Fibroblast of pulmonary artery (primary cell): ENCODE data around the gene ZDHHC7.

Experiments
- DNase-seq: peaks from one replicate; pipeline ENCODE4 v3.0.0-alpha.2; 2010; ENCODE audit warnings: low read depth
- H3K4me3 ChIP-seq: replicated peaks from 2 replicates; pipeline ENCODE4 v1.5.1; 2011; ENCODE audit warnings: low read depth, mild to moderate bottlenecking, control low read depth, low read length, moderate library complexity
- CTCF ChIP-seq: IDR thresholded peaks from 2 replicates; pipeline ENCODE4 v1.5.1; 2011; ENCODE audit warnings: mild to moderate bottlenecking, control low read depth, low read length, inconsistent platforms; ENCODE audit errors: missing control alignments

The ZDHHC7 gene

DNA sequence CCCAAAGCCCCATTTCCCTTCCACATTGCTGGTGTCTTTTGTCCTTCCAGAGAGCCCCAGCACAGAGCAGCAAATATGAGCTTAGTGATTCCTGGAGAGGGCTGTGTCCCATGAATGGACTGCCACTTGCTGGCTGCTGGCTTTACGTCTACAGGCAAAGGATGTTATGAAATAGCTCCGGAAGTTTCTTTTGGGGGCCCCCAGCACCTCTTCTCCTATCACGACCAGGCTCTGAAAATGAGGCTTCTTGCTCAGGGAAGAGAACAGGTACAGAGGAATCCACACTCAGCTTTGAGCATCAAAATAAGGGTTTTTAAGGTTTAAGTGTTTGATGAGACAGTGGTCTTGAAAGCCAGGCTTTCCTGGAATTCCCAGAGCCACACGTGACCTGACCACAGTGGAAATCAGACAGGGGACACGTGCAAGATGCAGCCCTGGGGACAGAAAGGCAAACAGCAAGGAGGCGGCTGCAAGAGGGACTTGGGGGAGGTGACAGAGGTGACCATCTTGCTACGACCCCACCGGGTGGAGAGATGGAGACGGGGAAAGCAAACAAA is 58.1 kb downstream of the ZDHHC7 start:
- no peak for TF ChIP-seq CTCF
- H3K4me3 ChIP-seq: no peak overlapping the region
- no peak for DNase-seq

DNA sequence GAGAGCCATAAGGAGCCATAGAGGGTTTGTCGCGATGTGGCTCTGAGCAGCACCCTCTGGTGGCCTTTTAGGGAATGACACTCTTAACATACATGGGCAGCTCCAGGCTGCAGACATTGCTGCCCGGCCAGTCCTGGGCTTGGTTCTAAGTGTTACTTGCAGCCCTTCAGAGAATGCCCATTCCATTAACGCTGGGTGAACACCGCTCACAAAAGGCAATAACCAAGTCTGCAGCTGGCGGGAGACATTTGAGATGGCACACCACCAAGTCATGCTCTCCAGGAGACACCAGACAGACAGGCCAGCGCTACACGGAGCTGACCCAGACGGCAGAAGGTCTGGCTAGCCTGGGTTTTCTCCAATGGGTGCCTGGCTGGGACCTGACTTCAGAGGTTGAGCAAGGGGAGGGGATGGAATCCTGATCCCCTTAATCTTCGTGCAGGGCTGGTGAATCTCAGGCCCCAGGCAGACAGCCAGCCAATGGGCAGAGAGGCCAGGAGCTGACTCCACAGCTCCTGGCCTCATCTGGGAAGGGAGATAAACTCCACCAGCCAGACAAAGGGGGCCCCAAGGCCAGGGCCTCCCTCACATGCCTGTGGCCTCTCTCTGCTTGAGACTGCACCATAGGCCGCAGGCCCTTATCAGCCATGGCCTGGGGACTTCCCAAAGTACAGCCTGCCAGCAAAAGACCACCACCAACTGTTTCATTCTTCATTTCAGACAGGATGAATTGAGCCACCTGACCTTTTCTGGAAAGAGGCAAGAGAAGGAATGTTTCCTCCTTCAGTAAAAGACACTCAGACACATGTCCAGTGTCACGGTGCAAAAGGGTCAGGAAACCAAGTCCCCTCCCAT is 58.8 kb downstream of the ZDHHC7 start:
- TF ChIP-seq CTCF: peak; percentile 91
- DNase-seq: peak; percentile 92
- H3K4me3 ChIP-seq: no peak overlapping the region

DNA sequence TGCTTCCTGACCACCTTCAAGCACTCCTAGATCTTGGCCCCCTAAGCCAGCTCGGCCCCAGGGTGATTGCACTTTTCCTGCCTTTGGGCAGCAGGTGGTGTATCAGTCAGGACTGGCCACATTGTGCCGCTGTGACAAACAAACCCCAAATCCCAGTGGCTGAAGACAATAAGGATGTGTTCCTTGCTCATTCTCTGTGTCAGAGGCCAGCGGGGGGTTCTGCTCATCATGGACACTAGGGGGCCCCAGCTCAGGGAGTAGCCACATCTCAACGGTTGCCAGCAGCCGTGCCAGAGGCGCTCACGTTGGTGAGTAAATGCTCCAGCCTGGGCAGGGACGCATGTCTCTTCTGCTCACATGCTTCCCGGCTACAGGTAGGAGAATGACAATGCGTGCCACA is 60.4 kb downstream of the ZDHHC7 start:
- no peak for TF ChIP-seq CTCF
- no peak for DNase-seq
- H3K4me3 ChIP-seq: no peak overlapping the region

GRCh38 chr16:84949772-84950436 is 61.4 kb downstream of the ZDHHC7 start:
- TF ChIP-seq CTCF: no peak
- DNase-seq: no peak
- no peak overlapping the region for H3K4me3 ChIP-seq

DNA sequence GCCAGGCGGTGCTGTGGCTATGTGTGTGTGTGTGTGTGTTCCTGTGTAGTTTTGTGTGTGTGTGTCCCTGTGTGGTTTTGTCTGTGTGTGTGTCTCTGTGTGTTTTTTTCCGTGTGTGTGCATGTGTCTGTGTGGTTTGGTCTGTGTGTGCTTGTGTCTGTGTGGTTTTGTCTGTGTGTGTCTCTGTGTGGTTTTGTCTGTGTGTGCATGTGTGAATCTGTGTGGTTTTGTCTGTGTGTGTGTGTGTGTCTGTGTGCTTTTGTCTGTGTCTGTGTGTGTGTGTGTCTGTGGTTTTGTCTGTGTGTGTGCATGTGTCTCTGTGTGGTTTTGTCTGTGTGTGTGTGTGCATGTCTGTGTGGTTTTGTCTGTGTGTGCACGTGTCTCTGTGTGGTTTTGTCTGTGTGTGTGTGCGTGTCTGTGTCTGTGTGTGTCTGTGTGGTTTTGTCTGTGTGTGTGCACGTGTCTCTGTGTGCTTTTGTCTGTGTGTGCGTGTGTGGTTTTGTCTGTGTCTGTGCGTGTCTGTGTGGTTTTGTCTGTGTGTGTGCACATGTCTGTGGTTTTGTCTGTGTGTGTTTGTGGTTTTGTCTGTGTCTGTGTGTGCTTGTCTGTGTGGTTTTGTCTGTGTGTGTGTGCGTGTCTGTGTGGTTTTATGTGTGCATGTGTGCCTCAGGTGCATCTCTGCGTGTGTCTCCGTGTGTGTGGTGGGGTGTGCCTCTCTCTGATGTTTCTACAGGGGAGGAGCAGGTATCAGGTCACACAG is 62.3 kb downstream of the ZDHHC7 start:
- DNase-seq: no peak
- H3K4me3 ChIP-seq: no peak overlapping the region
- TF ChIP-seq CTCF: no peak

DNA sequence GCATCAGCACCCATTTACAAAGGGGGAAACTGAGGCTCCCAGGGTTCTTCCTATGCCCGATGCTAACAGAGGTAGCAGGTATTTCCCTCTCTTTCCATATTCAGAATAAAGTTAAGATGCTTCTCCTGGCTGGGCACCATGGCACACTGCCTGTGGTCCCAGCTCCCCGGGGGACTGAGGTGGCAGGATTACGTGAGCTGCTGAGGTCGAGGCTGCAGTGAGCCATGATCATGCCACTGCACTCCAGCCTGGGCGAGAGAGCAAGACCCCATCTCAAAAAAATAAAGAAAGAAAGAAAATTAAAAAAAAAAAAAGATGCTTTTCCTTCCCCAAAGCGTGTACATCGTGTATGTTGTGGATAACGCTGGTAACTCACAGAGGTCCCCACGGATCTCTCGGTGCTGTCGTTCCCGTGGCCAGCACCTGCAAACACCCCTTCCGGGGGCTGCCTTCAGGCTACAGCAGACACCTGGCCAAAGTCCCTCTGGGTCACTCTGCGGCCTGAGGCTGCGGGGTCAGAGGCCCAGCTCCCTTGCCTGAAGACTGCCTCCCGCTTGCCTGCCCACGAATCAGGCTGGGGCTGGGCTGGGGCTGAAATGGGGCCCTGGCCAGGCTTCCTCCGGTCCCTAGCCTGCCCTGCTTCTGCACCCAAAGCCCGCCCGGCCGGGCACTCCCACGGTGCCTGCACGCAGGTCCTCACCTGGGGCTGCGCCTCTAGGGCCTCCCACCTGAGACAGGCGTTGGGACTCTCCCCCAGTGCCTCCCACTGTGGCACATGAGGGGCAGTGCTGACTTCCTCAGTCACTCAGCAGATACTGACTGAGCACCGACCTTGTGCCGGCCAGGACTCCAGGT is 63.1 kb downstream of the ZDHHC7 start:
- no peak for TF ChIP-seq CTCF
- H3K4me3 ChIP-seq: no peak overlapping the region
- no peak for DNase-seq
